ENCODE data around the gene ITGA6. TPM values are rescaled to one million over a fixed set of nuclear protein-coding genes. Genes with fewer than 3 reads are reported as not detected.
"Not testable (repeated sequence)": the region's sequence is repeated elsewhere in the genome, so short reads cannot be mapped to it uniquely, and the experiment has no call there.

Gene ITGA6
- total RNA-seq, 1 donor from 2014 or later, result 44.4 TPM

GRCh38 chr2:172545408-172546075, 118.2 kb downstream of the ITGA6 start:
- intact Hi-C loops (cut with DNase I), result no loop called here
- no peak for ATAC-seq (ENCODE audit: poor library complexity)
- no peak for DNase-seq

- DNase-seq (no peak), ATAC-seq (ENCODE audit: poor library complexity) (no peak)
- intact Hi-C loops (cut with DNase I), result no loop called here
These were observed 121.7 kb downstream of the ITGA6 start for GRCh38 chr2:172549131-172549530.

- intact Hi-C loops (cut with DNase I); DNase-seq; ATAC-seq (ENCODE audit: poor library complexity): not testable (repeated sequence)
These were observed 122.4 kb downstream of the ITGA6 start for GRCh38 chr2:172549802-172550201.

- no peak for ATAC-seq (ENCODE audit: poor library complexity)
These were observed 123.0 kb downstream of the ITGA6 start for GRCh38 chr2:172550419-172550818.

GRCh38 chr2:172551271-172551670, 123.9 kb downstream of the ITGA6 start:
- no peak for DNase-seq
- no peak for ATAC-seq (ENCODE audit: poor library complexity)
- intact Hi-C loops (cut with DNase I), result no loop called here

More at GRCh38 chr2:172550419-172550818, 123.0 kb downstream of the ITGA6 start:
- intact Hi-C loops (cut with DNase I), result no loop called here
- no peak for DNase-seq

- intact Hi-C loops (cut with DNase I), result no loop called here
- DNase-seq (no peak), ATAC-seq (ENCODE audit: poor library complexity) (no peak)
These were observed 125.3 kb downstream of the ITGA6 start for GRCh38 chr2:172552547-172553291.

- ATAC-seq (ENCODE audit: poor library complexity) (no peak), DNase-seq (no peak)
- intact Hi-C loops (cut with DNase I), result no loop called here
These were observed 127.2 kb downstream of the ITGA6 start for GRCh38 chr2:172554352-172555271.

GRCh38 chr2:172555272-172555521, 127.8 kb downstream of the ITGA6 start:
- intact Hi-C loops (cut with DNase I), result no loop called here
- ATAC-seq (ENCODE audit: poor library complexity), result no peak
- no peak for DNase-seq

Other genes with a start within 250 kb of the ITGA6 start
- gene PDK1, start 128.5 kb downstream of the ITGA6 start, total RNA-seq, result 38.3 TPM